ENCODE measurements around the gene NEK1. TPM values are rescaled to one million over a fixed set of nuclear protein-coding genes. Genes with fewer than 3 reads are reported as not detected.
"Not testable (repeated sequence)": the region's sequence is repeated elsewhere in the genome, so short reads cannot be mapped to it uniquely, and the experiment has no call there.

NEK1 gene
- total and polyA plus RNA-seq, 8 donors: 1.2 to 28.6 (median 5.5) TPM

- H3K27me3 ChIP-seq: no peaks in the 10 kb centered on the region
- no peak for DNase-seq
- TF ChIP-seq POLR2AphosphoS5 (IDR thresholded peaks at IDR 0.05): no peak
- no peak for TF ChIP-seq POLR2A (IDR thresholded peaks at IDR 0.05)
- TF ChIP-seq, protein P1, sequence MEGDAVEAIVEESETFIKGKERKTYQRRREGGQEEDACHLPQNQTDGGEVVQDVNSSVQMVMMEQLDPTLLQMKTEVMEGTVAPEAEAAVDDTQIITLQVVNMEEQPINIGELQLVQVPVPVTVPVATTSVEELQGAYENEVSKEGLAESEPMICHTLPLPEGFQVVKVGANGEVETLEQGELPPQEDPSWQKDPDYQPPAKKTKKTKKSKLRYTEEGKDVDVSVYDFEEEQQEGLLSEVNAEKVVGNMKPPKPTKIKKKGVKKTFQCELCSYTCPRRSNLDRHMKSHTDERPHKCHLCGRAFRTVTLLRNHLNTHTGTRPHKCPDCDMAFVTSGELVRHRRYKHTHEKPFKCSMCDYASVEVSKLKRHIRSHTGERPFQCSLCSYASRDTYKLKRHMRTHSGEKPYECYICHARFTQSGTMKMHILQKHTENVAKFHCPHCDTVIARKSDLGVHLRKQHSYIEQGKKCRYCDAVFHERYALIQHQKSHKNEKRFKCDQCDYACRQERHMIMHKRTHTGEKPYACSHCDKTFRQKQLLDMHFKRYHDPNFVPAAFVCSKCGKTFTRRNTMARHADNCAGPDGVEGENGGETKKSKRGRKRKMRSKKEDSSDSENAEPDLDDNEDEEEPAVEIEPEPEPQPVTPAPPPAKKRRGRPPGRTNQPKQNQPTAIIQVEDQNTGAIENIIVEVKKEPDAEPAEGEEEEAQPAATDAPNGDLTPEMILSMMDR (IDR thresholded peaks at IDR 0.05): no peak
- TF ChIP-seq EP300 (IDR thresholded peaks at IDR 0.05): no peak
Measured at GRCh38 chr4:169523796-169524195, 88.6 kb downstream of the NEK1 start.

DNA sequence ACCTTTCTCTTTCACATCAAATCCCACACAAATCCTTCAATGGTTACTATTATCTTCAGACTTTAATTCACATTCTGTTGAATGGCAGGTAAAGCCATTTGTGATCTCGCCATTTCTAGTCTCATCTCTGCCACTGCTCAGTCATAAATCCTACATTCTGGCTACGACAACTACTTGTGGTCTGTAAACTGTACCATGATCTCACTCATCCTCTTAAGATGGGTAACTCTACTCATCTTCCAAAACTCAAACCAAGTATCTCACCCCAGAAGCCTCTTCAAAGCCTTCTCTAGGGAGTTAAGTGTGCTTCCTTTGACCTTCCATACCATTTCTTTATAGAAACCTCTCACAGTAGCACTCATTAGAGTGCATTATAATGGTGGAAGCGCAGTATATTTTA is 101.8 kb downstream of the NEK1 start:
- H3K27ac ChIP-seq: no peak overlapping the region
- 89 to 98% (median 94%) methylated on average over 3 of the region's 3 CpGs for WGBS, 5 donors
- no peaks in the 10 kb centered on the region for H3K9me3 ChIP-seq
- no peak overlapping the region for H3K4me3 ChIP-seq
- TF ChIP-seq, protein P1 (IDR thresholded peaks at IDR 0.05): no peak
- TF ChIP-seq EP300 (IDR thresholded peaks at IDR 0.05) (no peak), POLR2A (IDR thresholded peaks at IDR 0.05) (no peak), POLR2AphosphoS5 (IDR thresholded peaks at IDR 0.05) (no peak)
- no peaks in the 10 kb centered on the region for H3K4me1 ChIP-seq
- no peak for DNase-seq
- peaks cover 5 to 27% (median 25%) of the 10 kb centered on the region in 4 donors for H3K36me3 ChIP-seq
- H3K27me3 ChIP-seq: no peaks in the 10 kb centered on the region
- intact Hi-C loops (cut with DNase I; ENCODE audit: low total_unique reads): no loop called here

More at GRCh38 chr4:169523796-169524195, 88.6 kb downstream of the NEK1 start:
- Histone ChIP-seq H3K27ac (no peak overlapping the region), H3K4me1 (peaks cover 0 to 5% (median 0%) of the 10 kb centered on the region in 4 donors), H3K36me3 (peaks cover 0 to 37% (median 31%) of the 10 kb centered on the region in 4 donors), H3K4me3 (no peak overlapping the region), H3K9me3 (no peaks in the 10 kb centered on the region)
- intact Hi-C loops (cut with DNase I; ENCODE audit: low total_unique reads): no loop called here

DNA sequence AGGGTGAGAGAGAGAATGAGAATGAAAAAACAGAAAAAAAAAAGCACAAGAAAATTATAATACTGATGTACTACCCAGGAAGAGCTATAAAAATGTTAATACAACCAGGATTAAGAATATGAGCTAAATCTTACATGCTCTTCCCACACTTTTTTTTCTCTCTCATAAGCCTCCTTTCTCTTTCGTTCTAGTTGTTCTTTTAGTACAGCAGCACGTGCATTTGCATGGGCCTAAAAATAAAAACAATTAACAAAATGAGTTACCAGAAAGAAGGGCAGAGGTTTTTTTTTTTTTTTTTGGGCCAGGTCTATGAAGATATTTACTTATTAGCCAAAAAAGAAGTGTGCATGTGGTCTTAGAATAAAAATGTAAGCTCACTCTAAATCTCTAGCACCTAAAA is 105.5 kb downstream of the NEK1 start:
- Histone ChIP-seq H3K36me3 (peaks cover 5 to 61% (median 57%) of the 10 kb centered on the region in 4 donors), H3K4me1 (no peaks in the 10 kb centered on the region), H3K4me3 (no peak overlapping the region), H3K27me3 (no peaks in the 10 kb centered on the region), H3K9me3 (peaks cover 0 to 13% (median 8%) of the 10 kb centered on the region in 4 donors), H3K27ac (no peak overlapping the region)
- no peak for DNase-seq
- 87 to 97% (median 95%) methylated on average over 2 of the region's 2 CpGs for WGBS, 5 donors
- intact Hi-C loops (cut with DNase I; ENCODE audit: low total_unique reads): no loop called here
- TF ChIP-seq, protein P1 (IDR thresholded peaks at IDR 0.05): no peak
- TF ChIP-seq EP300 (IDR thresholded peaks at IDR 0.05): no peak

- DNase-seq, H3K4me1 ChIP-seq, H3K27ac ChIP-seq, H3K27me3 ChIP-seq, H3K4me3 ChIP-seq: not testable (repeated sequence)
- intact Hi-C loops (cut with DNase I; ENCODE audit: low total_unique reads): loop anchor here (10.0 kb wide), 1 partner anchor 575 kb away; no protein-coding TSS in a partner anchor
- H3K9me3 ChIP-seq: peaks cover 0 to 15% (median 8%) of the 10 kb centered on the region in 4 donors
- H3K36me3 ChIP-seq: peaks cover 5 to 46% (median 42%) of the 10 kb centered on the region in 4 donors
- WGBS, 5 donors: 96 to 99% (median 97%) methylated on average over 11 of the region's 11 CpGs
Measured at GRCh38 chr4:169499907-169500306, 112.5 kb downstream of the NEK1 start.

DNA sequence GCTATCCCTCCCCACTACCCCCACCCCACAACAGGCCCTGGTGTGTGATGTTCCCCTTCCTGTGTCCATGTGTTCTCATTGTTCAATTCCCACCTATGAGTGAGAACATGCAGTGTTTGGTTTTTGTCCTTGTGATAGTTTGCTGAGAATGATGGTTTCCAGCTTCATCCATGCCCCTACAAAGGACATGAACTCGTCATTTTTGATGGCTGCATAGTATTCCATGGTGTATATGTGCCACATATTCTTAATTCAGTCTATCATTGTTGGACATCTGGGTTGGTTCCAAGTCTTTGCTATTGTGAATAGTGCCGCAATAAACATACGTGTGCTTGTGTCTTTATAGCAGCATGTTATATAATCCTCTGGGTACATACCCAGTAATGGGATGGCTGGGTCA is 118.1 kb downstream of the NEK1 start:
- H3K27ac ChIP-seq, DNase-seq, H3K27me3 ChIP-seq, H3K4me1 ChIP-seq, H3K4me3 ChIP-seq: not testable (repeated sequence)
- Histone ChIP-seq H3K36me3 (peaks cover 0 to 21% (median 7%) of the 10 kb centered on the region in 4 donors), H3K9me3 (peaks cover 0 to 14% (median 3%) of the 10 kb centered on the region in 4 donors)
- intact Hi-C loops (cut with DNase I; ENCODE audit: low total_unique reads): loop anchor here (10.0 kb wide), 1 partner anchor 569 kb away; no protein-coding TSS in a partner anchor
- WGBS, 5 donors: 90 to 100% (median 99%) methylated on average over 3 of the region's 3 CpGs

Data from stomach (tissue), 9 donors.